PFSK-1 (cell line): Measurements from ENCODE around the gene SFRP5.

ENCODE experiments used
- FOXP2 ChIP-seq: optimal IDR thresholded peaks from 2 replicates; pipeline ENCODE3; 2011; ENCODE audit warnings: borderline replicate concordance, control low read depth, inconsistent platforms; ENCODE audit not compliant: insufficient read depth; ENCODE audit errors: extremely low read length, extremely low read depth
- POLR2AphosphoS5 ChIP-seq: IDR thresholded peaks from 2 replicates; pipeline ENCODE4 v1.6.1; 2012; ENCODE audit warnings: low read depth, mild to moderate bottlenecking, control low read depth, low read length, moderate library complexity
- TF ChIP-seq, protein P1 (sequence below), 2 experiments: IDR thresholded peaks; 2 replicates each; pipeline versions ENCODE4 v1.6.1 to v1.8.0; 2011 to 2012; ENCODE audit warnings: low read depth in 2 of 2, low read length in 2 of 2, control low read depth in 1 of 2, inconsistent platforms in 1 of 2, mild to moderate bottlenecking in 1 of 2, moderate library complexity in 1 of 2; ENCODE audit not compliant: insufficient read depth in 1 of 2

DNA sequence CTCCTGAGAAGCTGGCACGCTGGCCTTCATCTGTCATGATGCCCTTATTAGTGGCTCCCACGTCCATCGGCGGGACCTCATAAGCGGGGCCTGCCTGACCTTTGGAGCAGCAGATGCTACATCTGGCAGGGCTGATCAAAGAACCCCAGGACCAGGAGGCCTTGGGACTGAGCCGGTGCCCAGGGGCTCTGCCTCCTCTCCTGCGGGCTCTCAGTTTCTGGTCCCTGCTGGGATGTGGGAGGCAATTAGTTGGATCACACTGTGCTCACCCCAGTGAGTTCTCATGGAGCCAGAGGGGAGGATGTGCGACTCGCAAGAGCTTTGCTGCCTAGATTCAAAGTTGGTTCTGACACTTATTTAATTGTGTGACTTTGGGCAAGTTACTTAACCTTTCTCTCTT, 28.7 kb upstream of the SFRP5 start:
- TF ChIP-seq, protein P1, sequence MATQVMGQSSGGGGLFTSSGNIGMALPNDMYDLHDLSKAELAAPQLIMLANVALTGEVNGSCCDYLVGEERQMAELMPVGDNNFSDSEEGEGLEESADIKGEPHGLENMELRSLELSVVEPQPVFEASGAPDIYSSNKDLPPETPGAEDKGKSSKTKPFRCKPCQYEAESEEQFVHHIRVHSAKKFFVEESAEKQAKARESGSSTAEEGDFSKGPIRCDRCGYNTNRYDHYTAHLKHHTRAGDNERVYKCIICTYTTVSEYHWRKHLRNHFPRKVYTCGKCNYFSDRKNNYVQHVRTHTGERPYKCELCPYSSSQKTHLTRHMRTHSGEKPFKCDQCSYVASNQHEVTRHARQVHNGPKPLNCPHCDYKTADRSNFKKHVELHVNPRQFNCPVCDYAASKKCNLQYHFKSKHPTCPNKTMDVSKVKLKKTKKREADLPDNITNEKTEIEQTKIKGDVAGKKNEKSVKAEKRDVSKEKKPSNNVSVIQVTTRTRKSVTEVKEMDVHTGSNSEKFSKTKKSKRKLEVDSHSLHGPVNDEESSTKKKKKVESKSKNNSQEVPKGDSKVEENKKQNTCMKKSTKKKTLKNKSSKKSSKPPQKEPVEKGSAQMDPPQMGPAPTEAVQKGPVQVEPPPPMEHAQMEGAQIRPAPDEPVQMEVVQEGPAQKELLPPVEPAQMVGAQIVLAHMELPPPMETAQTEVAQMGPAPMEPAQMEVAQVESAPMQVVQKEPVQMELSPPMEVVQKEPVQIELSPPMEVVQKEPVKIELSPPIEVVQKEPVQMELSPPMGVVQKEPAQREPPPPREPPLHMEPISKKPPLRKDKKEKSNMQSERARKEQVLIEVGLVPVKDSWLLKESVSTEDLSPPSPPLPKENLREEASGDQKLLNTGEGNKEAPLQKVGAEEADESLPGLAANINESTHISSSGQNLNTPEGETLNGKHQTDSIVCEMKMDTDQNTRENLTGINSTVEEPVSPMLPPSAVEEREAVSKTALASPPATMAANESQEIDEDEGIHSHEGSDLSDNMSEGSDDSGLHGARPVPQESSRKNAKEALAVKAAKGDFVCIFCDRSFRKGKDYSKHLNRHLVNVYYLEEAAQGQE (IDR thresholded peaks at IDR 0.05; ENCODE audit: insufficient read depth in 1 of 2, low read depth in 2 of 2, low read length in 2 of 2): no peak
- TF ChIP-seq POLR2AphosphoS5: no peak
- no peak for TF ChIP-seq FOXP2
